GM19463 (cell line): Measurements from ENCODE around the gene CORO2B.
"Not testable (repeated sequence)": the region's sequence is repeated elsewhere in the genome, so short reads cannot be mapped to it uniquely, and the experiment has no call there.

Experiments used
- ATAC-seq: cut with Tn5 transposase; IDR thresholded peaks from one replicate; pipeline ENCODE4 v1.9.1; 2021; ENCODE audit warnings: mild to moderate bottlenecking, moderate library complexity; ENCODE audit not compliant: unreplicated experiment

CORO2B gene

GRCh38 chr15:68604840-68605478 is 26.2 kb downstream of the CORO2B start:
- ATAC-seq = not testable (repeated sequence)

- ATAC-seq = no peak
These were observed 27.6 kb downstream of the CORO2B start for GRCh38 chr15:68606375-68606774.

- ATAC-seq = no peak
These were observed 29.5 kb downstream of the CORO2B start for GRCh38 chr15:68608206-68608843.

- ATAC-seq = no peak
These were observed 30.0 kb downstream of the CORO2B start for GRCh38 chr15:68608844-68609232.

- no peak for ATAC-seq
These were observed 30.8 kb downstream of the CORO2B start for GRCh38 chr15:68609629-68610028.

GRCh38 chr15:68610825-68611224 is 32.0 kb downstream of the CORO2B start:
- ATAC-seq = no peak

- no peak for ATAC-seq
These were observed 33.7 kb downstream of the CORO2B start for GRCh38 chr15:68612503-68612902.

GRCh38 chr15:68612979-68613740 is 34.4 kb downstream of the CORO2B start:
- ATAC-seq = no peak

GRCh38 chr15:68614286-68615035 is 35.7 kb downstream of the CORO2B start:
- no peak for ATAC-seq

- no peak for ATAC-seq
These were observed 36.5 kb downstream of the CORO2B start for GRCh38 chr15:68615301-68615700.

GRCh38 chr15:68615811-68616210 is 37.0 kb downstream of the CORO2B start:
- ATAC-seq = no peak

- no peak for ATAC-seq
These were observed 37.6 kb downstream of the CORO2B start for GRCh38 chr15:68616397-68616796.

GRCh38 chr15:68617001-68617400 is 38.2 kb downstream of the CORO2B start:
- no peak for ATAC-seq

- ATAC-seq = no peak
These were observed 39.0 kb downstream of the CORO2B start for GRCh38 chr15:68617777-68618176.

- no peak for ATAC-seq
These were observed 39.6 kb downstream of the CORO2B start for GRCh38 chr15:68618394-68618793.

GRCh38 chr15:68618908-68619698 is 40.3 kb downstream of the CORO2B start:
- no peak for ATAC-seq

- no peak for ATAC-seq
These were observed 42.1 kb downstream of the CORO2B start for GRCh38 chr15:68620721-68621527.

GRCh38 chr15:68621535-68621934 is 42.7 kb downstream of the CORO2B start:
- ATAC-seq = no peak

GRCh38 chr15:68623301-68623892 is 44.6 kb downstream of the CORO2B start:
- ATAC-seq = no peak
